HCT116 (cell line): ENCODE data around the gene ACKR3. TPM values are rescaled to one million over a fixed set of nuclear protein-coding genes. Genes with fewer than 3 reads are reported as not detected.

Experiments
- ATAC-seq: fragments of 200-7000 bp; cut with Tn5 transposase; 2 replicates; pipeline ENCODE4 v1.9.1; 2020; ENCODE audit warnings: mild to moderate bottlenecking, moderate library complexity
- BruUV-seq: library from RNA; stranded (reverse); fragments of 400-500 nt; replicated peaks from 2 replicates; lab custom pipeline; 2021; lab: Mats Ljungman, UMichigan
- CTCF ChIA-PET: fragments of 300-600 bp; sonication (Branson Sonifier 250); formaldehyde crosslinking; loops from one replicate; lab custom pipeline; 2021; ENCODE audit warnings: antibody characterized with exemption; lab: Charles Lee
- POLR2A ChIA-PET: fragments of 300-600, 350-600 bp; sonication (Branson Sonifier 250); formaldehyde crosslinking; loops from one replicate; lab custom pipeline; 2021; ENCODE audit warnings: antibody characterized with exemption; lab: Charles Lee
- RAD21 ChIA-PET, 2 experiments: fragments of 300-600 bp; sonication (Branson Sonifier 250); formaldehyde crosslinking; loops; one replicate each; lab custom pipeline; 2023; ENCODE audit warnings: low total read pairs in 2 of 2; ENCODE audit not compliant: uncharacterized antibody in 2 of 2, unreplicated experiment in 2 of 2, low non-redundant PET in 1 of 2; lab: Charles Lee
- DNase-seq: peaks from one replicate; pipeline ENCODE4 v3.0.0-alpha.2; 2010; ENCODE audit warnings: low read depth, low spot score
- H2AFZ ChIP-seq: fragments of 200-600 bp; shearing (Covaris generic), sonication (generic); 2 replicates; pipeline ENCODE4 v1.6.1; 2017; ENCODE audit warnings: low read depth, mixed run types, mixed read lengths, antibody characterized with exemption, low read length; ENCODE audit not compliant: poor library complexity, severe bottlenecking
- H3K27ac ChIP-seq: 2 replicates; pipeline ENCODE4 v1.5.1; 2012; ENCODE audit warnings: low read depth, low read length
- H3K27me3 ChIP-seq: fragments of 200-600 bp; sonication (generic); 2 replicates; pipeline ENCODE4 v1.6.1; 2016; ENCODE audit warnings: mixed run types, low read length, mixed read lengths; ENCODE audit not compliant: insufficient read depth
- H3K36me3 ChIP-seq, 2 experiments: fragments of 200-500 bp in 1 of 2; fragments of 200-600 bp in 1 of 2; sonication (Bioruptor generic) in 1 of 2; sonication (generic) in 1 of 2; 2 replicates each; pipeline versions ENCODE4 v1.5.1 to v1.6.1; 2014 to 2016; ENCODE audit warnings: low read length in 2 of 2, inconsistent platforms in 1 of 2, mixed read lengths in 1 of 2, mixed run types in 1 of 2; ENCODE audit not compliant: insufficient read depth in 2 of 2, control insufficient read depth in 1 of 2
- H3K4me1 ChIP-seq, 2 experiments: fragments of 200-600 bp in 1 of 2; sonication (generic) in 1 of 2; 2 replicates each; pipeline versions ENCODE4 v1.5.1 to v1.6.1; 2012 to 2017; ENCODE audit warnings: low read length in 2 of 2, inconsistent platforms in 1 of 2, mild to moderate bottlenecking in 1 of 2, mixed read lengths in 1 of 2, mixed run types in 1 of 2, moderate library complexity in 1 of 2; ENCODE audit not compliant: insufficient read depth in 2 of 2, control insufficient read depth in 1 of 2
- H3K4me2 ChIP-seq: fragments of 200-600 bp; sonication (generic); 2 replicates; pipeline ENCODE4 v1.6.1; 2017; ENCODE audit warnings: mixed run types, low read length, mixed read lengths
- H3K4me3 ChIP-seq, 2 experiments: fragments of 200-600 bp in 1 of 2; sonication (generic) in 1 of 2; replicated peaks in 1 of 2; 2 replicates each; pipeline ENCODE4 v1.5.1; 2011 to 2016; ENCODE audit warnings: low read length in 2 of 2, control low read depth in 1 of 2, low read depth in 1 of 2, mild to moderate bottlenecking in 1 of 2, mixed read lengths in 1 of 2, mixed run types in 1 of 2
- H3K79me2 ChIP-seq: fragments of 200-600 bp; sonication (generic); 2 replicates; pipeline ENCODE4 v1.6.1; 2017; ENCODE audit warnings: mild to moderate bottlenecking, mixed run types, low read length, moderate library complexity, mixed read lengths; ENCODE audit not compliant: insufficient read depth
- H3K9ac ChIP-seq: fragments of 200-600 bp; sonication (generic); 2 replicates; pipeline ENCODE4 v1.6.1; 2016; ENCODE audit warnings: low read length, mixed read lengths
- H3K9me2 ChIP-seq: fragments of 200-600 bp; sonication (generic), shearing (Covaris generic); 2 replicates; pipeline ENCODE4 v1.6.1; 2017; ENCODE audit warnings: mixed run types, mild to moderate bottlenecking, moderate library complexity; ENCODE audit not compliant: insufficient read depth
- H3K9me3 ChIP-seq, 2 experiments: fragments of 200-500 bp in 1 of 2; fragments of 200-600 bp in 1 of 2; sonication (Bioruptor generic) in 1 of 2; sonication (generic) in 1 of 2; 2 replicates each; pipeline ENCODE4 v1.6.1; 2014 to 2017; ENCODE audit warnings: low read length in 2 of 2, mixed read lengths in 2 of 2, inconsistent platforms in 1 of 2, low read depth in 1 of 2, mild to moderate bottlenecking in 1 of 2, mixed run types in 1 of 2, moderate library complexity in 1 of 2; ENCODE audit not compliant: control insufficient read depth in 1 of 2, insufficient read depth in 1 of 2
- H4K20me1 ChIP-seq: fragments of 200-600 bp; sonication (generic), shearing (Covaris generic); 2 replicates; pipeline ENCODE4 v1.6.1; 2017; ENCODE audit warnings: mixed run types, mild to moderate bottlenecking, moderate library complexity; ENCODE audit not compliant: insufficient read depth
- CEBPB ChIP-seq: IDR thresholded peaks from 2 replicates; pipeline ENCODE4 v1.6.1; 2012; ENCODE audit warnings: low read depth
- CTCF ChIP-seq, 3 experiments: fragments of 200-600 bp in 1 of 3; sonication (generic) in 1 of 3; IDR thresholded peaks in 2 of 3; conservative IDR thresholded peaks in 1 of 3; 2 replicates each; pipeline ENCODE4 v1.5.1; 2012 to 2017; ENCODE audit warnings: low read depth in 2 of 3, low read length in 2 of 3, antibody characterized with exemption in 1 of 3, borderline replicate concordance in 1 of 3, control low read depth in 1 of 3, mild to moderate bottlenecking in 1 of 3, mixed read lengths in 1 of 3, mixed run types in 1 of 3, moderate library complexity in 1 of 3; ENCODE audit not compliant: insufficient read depth in 1 of 3
- EZH2 ChIP-seq: fragments of 200-600 bp; sonication (generic); IDR thresholded peaks from 2 replicates; pipeline ENCODE4 v1.6.1; 2017; ENCODE audit warnings: antibody characterized with exemption, mixed run types
- JUND ChIP-seq: IDR thresholded peaks from 2 replicates; pipeline ENCODE4 v1.6.1; 2012
- REST ChIP-seq: IDR thresholded peaks from 2 replicates; pipeline ENCODE4 v1.6.1; 2012; ENCODE audit warnings: low read depth
- intact Hi-C: fragments of 100-400 bp; cut with micrococcal nuclease; formaldehyde crosslinking; loops from 2 replicates; pipeline ENCODE4 v1.10.0; 2022
- total RNA-seq: library from RNA; stranded (reverse); gene quantifications from one replicate; pipeline ENCODE4 v1.2.1, GENCODE V29; 2021; ENCODE audit not compliant: unreplicated experiment

ACKR3 gene
- total RNA-seq, 1 experiment from 2014 or later = 0.20 TPM

- POLR2A ChIA-PET = no interaction called here
- intact Hi-C loops = no loop called here
- TF ChIP-seq CTCF (IDR thresholded peaks at IDR 0.05 in 2 of 3, conservative IDR thresholded peaks at IDR 0.05 in 1 of 3; ENCODE audit: borderline replicate concordance in 1 of 3, insufficient read depth in 1 of 3, low read depth in 2 of 3, low read length in 2 of 3) = no peak
- TF ChIP-seq JUND = no peak
- no peak for TF ChIP-seq REST
- no peak for TF ChIP-seq EZH2
- no peak for TF ChIP-seq CEBPB
- TF ChIP-seq, all 23 proteins: peak for 0
Observed at GRCh38 chr2:236525411-236525997, 44.1 kb upstream of the ACKR3 start.

More at GRCh38 chr2:236525411-236525997, 44.1 kb upstream of the ACKR3 start:
- no TSS peak for BruUV-seq
- Histone ChIP-seq H3K4me2 (no peak overlapping the region), H2AFZ (no peak overlapping the region), H3K4me3 (no peak overlapping the region), H3K36me3 (no peaks in the 10 kb centered on the region), H3K79me2 (no peaks in the 10 kb centered on the region), H3K27me3 (peaks cover 52% of the 10 kb centered on the region), H3K4me1 (no peaks in the 10 kb centered on the region), H3K27ac (no peak overlapping the region), H3K9me2 (no peaks in the 10 kb centered on the region), H3K9me3 (no peaks in the 10 kb centered on the region), H3K9ac (no peak overlapping the region), H4K20me1 (no peaks in the 10 kb centered on the region)
- no peak for ATAC-seq
- DNase-seq = no peak
- RAD21 ChIA-PET = no interaction called here
- CTCF ChIA-PET = no interaction called here
